Ishikawa (cell line): ENCODE results near the gene HTT.

Source experiments
- CREB1 ChIP-seq: IDR thresholded peaks from 2 replicates; pipeline ENCODE4 v1.6.1; 2012; ENCODE audit warnings: low read depth
- EGR1 ChIP-seq: IDR thresholded peaks from 2 replicates; pipeline ENCODE4 v1.6.1; 2012
- EP300 ChIP-seq: IDR thresholded peaks from 2 replicates; pipeline ENCODE4 v1.6.1; 2012; ENCODE audit warnings: borderline replicate concordance
- FOXM1 ChIP-seq: IDR thresholded peaks from 2 replicates; pipeline ENCODE4 v1.6.1; 2012; ENCODE audit warnings: low read depth, borderline replicate concordance
- NFIC ChIP-seq: IDR thresholded peaks from 2 replicates; pipeline ENCODE4 v1.6.1; 2012
- RAD21 ChIP-seq: IDR thresholded peaks from 2 replicates; pipeline ENCODE4 v1.6.1; 2012; ENCODE audit warnings: low read depth
- TAF1 ChIP-seq: IDR thresholded peaks from 2 replicates; pipeline ENCODE4 v1.6.1; 2012; ENCODE audit warnings: low read depth, mild to moderate bottlenecking
- TCF12 ChIP-seq: IDR thresholded peaks from 2 replicates; pipeline ENCODE4 v1.6.1; 2012; ENCODE audit warnings: low read depth
- TEAD4 ChIP-seq: IDR thresholded peaks from 2 replicates; pipeline ENCODE4 v1.6.1; 2012
- YY1 ChIP-seq: IDR thresholded peaks from 2 replicates; pipeline ENCODE4 v1.6.1; 2012; ENCODE audit warnings: low read depth
- TF ChIP-seq, protein P1 (sequence below): IDR thresholded peaks from 2 replicates; pipeline ENCODE4 v1.6.1; 2012; ENCODE audit warnings: low read depth, mild to moderate bottlenecking

DNA sequence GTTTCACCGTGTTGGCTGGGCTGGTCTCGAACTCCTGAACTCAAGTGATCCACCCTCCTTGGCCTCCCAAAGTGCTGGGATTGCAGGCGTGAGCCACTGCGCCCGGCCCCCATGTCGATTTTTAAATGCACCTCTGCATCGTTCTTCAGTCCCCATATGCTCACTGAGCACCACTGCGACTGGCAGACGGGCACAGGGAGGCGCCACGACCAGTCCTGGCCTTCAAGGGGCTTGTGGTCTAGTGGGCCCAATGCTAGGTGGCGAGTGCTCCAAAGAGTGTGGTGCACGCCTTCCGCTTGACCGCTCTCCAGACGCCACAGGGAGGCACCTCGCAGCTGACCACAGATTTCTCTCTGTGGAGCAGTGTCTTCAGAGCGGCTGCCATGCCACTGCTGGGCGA, 162.8 kb downstream of the HTT start:
- no peak for TF ChIP-seq CREB1
- no peak for TF ChIP-seq TEAD4
- no peak for TF ChIP-seq RAD21
- no peak for TF ChIP-seq NFIC
- TF ChIP-seq EP300, result no peak
- TF ChIP-seq, protein P1, sequence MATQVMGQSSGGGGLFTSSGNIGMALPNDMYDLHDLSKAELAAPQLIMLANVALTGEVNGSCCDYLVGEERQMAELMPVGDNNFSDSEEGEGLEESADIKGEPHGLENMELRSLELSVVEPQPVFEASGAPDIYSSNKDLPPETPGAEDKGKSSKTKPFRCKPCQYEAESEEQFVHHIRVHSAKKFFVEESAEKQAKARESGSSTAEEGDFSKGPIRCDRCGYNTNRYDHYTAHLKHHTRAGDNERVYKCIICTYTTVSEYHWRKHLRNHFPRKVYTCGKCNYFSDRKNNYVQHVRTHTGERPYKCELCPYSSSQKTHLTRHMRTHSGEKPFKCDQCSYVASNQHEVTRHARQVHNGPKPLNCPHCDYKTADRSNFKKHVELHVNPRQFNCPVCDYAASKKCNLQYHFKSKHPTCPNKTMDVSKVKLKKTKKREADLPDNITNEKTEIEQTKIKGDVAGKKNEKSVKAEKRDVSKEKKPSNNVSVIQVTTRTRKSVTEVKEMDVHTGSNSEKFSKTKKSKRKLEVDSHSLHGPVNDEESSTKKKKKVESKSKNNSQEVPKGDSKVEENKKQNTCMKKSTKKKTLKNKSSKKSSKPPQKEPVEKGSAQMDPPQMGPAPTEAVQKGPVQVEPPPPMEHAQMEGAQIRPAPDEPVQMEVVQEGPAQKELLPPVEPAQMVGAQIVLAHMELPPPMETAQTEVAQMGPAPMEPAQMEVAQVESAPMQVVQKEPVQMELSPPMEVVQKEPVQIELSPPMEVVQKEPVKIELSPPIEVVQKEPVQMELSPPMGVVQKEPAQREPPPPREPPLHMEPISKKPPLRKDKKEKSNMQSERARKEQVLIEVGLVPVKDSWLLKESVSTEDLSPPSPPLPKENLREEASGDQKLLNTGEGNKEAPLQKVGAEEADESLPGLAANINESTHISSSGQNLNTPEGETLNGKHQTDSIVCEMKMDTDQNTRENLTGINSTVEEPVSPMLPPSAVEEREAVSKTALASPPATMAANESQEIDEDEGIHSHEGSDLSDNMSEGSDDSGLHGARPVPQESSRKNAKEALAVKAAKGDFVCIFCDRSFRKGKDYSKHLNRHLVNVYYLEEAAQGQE, result no peak
- TF ChIP-seq EGR1, result no peak
- no peak for TF ChIP-seq FOXM1
- TF ChIP-seq TAF1, result no peak
- no peak for TF ChIP-seq TCF12
- no peak for TF ChIP-seq YY1
